Stimulated activated naive CD4-positive, alpha-beta T cell treated with Interleukin-2 at 50 U/mL for 16 hours (primary cell): ENCODE results near the gene WDR90.

Experiments used
- DNase-seq: peaks from one replicate; lab custom pipeline; 2025; lab: John Stamatoyannopoulos, UW

The WDR90 gene

DNA sequence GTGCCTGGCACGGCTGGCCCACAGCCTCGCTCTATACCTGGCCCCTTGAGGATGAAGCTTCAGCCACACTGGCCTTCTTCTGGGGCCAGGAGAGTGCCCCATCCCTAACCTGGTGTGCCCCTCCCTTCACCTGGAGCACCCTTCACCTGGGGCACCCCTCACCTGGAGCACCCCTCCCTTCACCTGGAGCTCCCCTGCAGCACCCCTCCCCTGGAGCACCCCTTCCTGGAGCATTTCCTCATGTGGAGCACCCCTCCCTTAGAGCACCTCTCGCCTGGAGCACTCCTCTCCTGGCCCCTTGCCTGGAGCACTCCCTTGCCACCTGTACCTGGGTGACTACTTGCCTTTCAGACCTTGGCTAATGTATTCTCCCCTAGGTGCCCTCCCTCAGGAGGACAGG, 58.9 kb downstream of the WDR90 start:
- DNase-seq, result no peak

DNA sequence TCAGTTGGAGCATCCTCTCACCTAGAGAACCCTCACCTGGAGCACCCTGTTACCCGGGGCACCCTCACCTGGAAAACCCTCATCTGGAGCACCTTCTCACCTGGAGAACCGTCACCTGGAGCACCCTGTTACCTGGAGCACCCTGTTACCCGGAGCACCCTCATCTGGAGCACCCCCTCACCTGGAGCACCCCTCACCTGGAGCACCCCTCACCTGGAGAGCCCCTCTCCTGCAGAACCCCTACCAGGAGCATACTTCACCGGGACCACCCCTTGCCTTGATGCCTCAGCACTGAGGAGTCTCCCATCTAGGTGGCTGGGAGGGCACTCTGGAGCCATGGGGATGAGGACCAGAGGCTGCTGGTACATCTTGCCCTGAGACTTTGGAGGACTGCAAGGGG, 59.8 kb downstream of the WDR90 start:
- DNase-seq, result no peak

DNA sequence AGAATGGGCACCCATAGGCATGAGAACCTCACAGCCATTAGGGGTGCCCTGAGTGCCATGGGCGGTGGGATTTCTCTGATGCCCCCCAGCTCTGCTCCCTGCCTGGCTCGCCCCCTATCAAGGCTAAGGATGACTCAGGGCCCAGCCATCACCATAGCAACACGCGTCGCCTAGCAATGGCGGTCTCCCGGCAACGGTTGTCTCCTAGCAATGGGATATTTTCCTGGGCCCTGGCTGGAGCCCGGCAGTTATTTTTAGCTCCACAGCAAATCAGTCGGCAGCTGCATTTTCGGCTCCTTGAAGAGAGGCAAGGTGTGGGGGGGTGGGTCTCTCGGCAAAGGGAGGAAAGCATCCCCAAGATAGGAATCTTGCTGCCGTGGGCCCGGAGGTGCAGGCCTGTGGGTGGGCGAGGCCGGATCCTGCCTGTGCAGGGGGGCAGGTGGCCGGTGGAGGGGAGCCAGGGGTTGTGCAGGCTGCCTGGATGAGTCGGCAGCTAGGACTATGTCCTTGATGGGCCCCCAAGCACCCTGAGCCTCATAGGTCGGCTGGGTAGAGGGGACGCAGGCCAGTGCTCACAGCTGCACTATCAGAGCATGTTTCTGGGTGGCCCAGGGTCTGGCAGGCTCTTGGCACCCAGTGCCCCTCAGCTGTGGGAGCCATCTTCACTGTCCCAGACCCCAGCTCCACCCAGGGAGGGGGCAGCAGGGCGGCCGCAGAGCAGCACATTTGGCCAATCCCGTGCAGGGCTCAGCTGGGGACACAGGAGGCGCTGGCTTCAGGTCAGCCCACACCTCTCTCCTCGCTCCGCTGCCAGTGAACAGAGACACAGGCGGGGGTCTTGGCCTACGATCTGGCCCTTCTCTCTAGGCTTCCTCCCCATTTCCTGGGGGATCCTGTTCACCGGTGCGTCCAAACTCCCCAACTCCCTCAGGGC, 60.7 kb downstream of the WDR90 start:
- no peak for DNase-seq

DNA sequence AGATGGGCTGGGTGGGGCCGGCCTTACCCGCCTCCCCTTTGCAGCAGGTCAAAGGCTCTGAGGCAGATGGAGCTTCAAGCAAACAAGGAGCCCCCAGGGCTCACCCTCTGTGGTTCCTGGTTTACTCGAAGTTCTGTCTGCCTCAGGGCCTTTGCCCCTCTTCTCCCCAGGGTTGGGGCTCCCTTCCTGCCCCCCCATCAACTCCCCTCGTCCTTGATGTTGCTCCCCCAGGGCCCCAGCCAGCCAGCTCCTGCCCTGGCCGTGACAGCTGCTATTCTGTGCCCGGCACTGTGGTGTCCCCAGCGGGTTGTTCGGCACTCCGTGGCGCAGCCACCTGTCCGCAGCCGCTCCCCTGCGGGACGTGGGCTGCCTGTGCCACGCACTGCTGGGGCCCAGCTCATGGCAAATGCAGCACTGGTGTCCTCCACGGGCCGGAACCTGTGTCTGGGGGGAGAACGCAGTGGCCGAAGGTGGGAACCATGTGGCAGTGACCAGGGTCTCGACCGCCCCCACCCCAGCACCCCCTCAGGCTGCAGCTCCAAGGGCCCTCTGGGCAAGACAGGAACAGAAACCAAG, 61.4 kb downstream of the WDR90 start:
- DNase-seq, result no peak

DNA sequence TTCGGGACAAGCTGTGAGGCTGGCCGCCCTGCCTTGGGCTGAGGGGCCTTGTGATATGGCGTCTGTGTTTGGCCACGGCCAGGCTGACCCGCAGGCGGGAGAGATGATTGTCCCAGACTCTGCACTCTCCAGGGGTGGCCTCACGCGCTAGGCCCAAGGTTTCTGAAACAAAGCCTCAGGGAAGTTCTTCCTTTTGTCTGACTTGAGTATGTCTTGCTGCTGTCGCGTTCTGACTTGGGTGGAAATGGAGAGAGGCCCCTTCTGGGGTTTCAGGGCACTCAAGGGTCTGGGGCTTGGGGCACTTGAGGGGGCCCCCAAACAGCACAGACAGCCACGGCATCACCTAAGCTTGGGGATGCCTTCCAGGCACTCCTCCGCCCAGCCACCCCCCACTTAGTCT, 61.9 kb downstream of the WDR90 start:
- DNase-seq, result no peak

DNA sequence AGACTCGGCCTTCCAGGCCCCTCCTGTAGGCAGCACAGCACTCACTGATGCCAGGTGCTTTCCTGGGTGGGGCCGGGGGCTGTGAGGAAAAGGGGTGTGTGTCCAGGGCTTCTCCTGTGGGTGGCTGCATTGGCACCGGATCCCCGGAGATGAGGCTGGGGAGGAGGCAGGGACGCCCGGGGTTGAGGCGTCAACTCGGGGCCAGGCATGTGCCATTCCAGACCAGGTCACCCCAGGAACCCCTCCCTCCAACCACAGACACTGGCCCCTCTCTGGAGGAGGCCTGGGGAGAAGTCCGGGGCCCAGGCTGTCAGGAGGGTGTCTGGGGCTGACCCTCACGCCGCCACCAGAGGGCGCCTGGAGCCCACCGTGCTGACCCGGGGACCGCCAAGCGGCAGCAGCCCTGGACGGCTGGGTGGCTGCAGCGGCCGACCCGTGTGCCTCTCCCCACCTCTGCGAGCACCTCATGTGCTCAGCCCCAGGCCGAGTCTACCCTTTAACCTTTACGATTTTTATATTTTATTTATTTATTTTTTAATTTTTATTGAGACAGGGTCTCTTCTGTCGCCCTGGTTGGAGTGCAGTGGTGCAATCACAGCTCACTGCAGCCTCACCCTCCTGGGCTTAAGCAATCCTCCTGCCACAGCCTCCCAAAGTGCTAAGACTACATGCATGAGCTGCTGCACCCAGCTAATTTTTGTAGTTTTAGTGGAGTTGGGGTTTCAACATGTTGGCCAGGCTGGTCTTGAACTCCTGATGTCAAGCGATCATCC, 62.6 kb downstream of the WDR90 start:
- DNase-seq, result peak; percentile 71

DNA sequence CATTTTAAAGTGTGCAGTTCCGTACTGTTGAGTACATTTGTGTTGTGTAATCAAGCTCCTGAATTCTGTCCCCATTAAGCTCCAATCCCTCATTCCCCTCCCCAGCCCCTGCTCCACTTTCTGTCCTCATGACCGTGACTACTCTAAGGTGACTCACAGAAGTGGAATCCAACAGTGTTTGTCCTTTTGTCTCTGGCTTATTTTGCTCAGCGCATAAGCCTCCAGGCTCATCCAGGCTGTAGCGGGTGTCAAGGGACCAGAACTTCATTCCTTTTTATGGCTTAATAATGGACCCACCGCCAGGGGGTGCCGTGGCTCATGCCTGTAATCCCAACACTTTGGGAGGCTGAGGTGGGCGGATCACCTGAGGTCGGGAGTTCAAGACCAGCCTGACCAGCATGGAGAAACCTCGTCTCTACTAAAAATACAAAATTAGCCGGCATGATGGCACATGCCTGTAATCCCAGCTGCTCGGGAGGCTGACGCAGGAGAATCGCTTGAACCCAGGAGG, 63.6 kb downstream of the WDR90 start:
- peak; percentile 43 for DNase-seq

DNA sequence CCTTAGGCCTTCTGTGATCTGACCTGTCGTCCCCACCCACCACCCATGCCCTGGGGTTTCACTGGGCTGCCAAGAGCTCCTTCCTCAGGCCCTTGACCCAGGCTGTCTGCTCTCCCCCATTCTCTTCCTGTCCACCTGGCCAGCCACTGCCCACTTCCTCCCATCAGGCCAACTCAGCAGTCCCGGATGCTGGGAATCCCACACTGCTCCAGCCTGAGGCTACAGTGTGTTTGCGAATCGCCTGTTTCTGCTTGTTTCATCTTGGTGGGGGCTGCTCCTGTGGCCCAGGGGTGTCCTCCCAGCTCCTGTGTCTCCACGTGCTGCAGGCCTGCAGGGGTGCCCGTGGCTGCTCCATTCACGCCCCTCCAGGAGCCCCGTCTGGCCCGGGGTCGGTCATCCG, 64.9 kb downstream of the WDR90 start:
- no peak for DNase-seq

DNA sequence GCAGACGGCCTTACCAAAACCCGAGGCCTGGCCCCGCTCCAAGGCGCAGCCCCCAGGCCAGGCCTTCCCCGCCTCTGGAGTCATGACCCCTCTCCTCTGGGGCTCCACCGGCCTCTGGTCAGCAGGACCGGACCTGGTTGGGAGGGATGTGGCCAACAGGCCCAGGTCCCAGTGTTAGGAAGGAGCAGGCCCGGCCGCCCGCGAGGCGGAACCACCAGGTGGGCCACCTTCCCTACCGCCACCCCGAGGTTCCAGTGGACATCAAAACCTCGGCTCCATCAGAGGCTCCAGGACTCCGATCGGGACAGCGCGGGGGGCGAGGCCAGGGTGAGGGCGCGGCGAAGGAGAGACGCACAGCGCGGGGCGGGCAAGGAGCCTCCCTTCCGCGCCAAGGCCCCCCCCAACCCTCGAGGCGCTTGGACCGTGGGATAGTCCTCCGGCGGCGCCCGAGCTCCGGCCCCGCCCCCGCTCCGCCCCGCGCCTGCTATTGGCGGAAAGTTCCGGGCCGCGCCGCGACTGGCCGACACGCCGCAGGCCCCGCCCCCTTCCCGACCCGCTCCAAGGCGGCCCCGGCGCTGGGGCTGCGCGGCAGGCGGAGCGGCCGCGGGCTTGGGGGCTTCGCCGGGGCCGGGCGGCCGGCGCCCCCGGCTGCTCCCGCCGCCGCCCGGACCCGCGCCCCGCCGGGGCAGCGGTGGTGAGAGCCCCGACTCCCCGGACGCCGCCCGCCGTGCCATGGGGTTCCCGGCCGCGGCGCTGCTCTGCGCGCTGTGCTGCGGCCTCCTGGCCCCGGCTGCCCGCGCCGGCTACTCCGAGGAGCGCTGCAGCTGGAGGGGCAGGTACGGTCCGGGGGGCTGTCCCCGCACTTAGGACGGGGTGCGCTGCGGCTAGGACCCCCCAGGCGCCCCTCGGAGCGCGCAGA, 65.7 kb downstream of the WDR90 start, which contains the start of gene METRN:
METRN (plus strand) TSS at position 561 of the 919 bp plus-strand sequence; CDS start at position 733, 172 bp downstream.
- peak; percentile 86 for DNase-seq

DNA sequence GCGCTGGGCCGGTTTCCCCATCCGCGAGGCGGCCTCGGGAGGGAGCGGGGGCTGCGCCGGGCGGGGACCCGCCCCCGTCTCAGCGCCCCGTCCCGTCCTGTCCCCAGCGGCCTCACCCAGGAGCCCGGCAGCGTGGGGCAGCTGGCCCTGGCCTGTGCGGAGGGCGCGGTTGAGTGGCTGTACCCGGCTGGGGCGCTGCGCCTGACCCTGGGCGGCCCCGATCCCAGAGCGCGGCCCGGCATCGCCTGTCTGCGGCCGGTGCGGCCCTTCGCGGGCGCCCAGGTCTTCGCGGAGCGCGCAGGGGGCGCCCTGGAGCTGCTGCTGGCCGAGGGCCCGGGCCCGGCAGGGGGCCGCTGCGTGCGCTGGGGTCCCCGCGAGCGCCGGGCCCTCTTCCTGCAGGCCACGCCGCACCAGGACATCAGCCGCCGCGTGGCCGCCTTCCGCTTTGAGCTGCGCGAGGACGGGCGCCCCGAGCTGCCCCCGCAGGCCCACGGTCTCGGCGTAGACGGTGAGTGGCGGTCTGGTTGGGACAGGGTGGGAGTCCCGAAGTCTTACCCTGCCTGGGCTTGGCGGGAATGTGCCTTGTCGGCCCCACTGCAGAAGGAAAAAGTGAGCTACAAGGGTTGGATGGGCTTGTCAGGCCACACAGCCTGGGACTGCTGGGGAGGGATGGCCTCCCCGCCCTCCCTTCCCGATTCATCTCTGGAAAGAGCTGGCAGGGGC, 66.5 kb downstream of the WDR90 start:
- DNase-seq, result no peak

DNA sequence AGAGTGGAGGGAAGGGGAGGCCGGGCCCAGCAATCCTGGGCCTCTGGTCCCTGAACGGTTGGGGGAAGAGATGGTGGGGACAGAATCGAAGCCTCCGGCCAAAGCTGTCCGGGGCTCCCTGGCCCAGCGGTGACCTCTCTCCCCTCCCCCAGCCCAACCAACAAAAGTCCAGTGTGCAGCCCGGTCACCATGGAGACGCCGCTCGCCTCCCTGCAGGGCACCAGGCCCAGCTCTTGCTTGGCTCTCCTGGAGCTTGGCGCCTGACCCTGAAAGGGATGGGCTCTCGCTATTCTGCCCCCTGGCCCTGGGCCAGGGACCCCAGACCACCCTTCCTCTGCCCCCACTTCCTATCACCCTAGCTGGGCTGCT, 67.0 kb downstream of the WDR90 start:
- no peak for DNase-seq

DNA sequence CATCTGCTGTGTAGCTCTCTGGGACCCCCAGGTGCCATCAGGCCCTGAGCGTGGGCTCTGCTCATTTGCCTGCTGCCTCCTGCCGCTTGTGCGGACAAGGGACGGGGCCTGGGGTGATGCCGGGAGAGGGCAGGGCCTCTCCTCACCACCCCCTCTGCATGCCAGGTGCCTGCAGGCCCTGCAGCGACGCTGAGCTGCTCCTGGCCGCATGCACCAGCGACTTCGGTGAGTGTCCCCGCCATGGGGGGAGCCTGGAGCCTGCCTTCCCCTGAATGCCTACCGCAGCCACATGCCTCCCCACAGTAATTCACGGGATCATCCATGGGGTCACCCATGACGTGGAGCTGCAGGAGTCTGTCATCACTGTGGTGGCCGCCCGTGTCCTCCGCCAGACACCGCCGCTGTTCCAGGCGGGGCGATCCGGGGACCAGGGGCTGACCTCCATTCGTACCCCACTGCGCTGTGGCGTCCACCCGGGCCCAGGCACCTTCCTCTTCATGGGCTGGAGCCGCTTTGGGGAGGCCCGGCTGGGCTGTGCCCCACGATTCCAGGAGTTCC, 67.7 kb downstream of the WDR90 start:
- no peak for DNase-seq
